ENCODE measurements around the gene PROZ. TPM values are rescaled to one million over a fixed set of nuclear protein-coding genes. Genes with fewer than 3 reads are reported as not detected.
A peak's percentile ranks its signal among the peaks of the same experiment; 100 is the strongest.

Gene PROZ
- total and polyA plus RNA-seq, 5 donors from 2014 or later = 0.15 TPM; not detected in 3

- Histone ChIP-seq H3K9me3 (ENCODE audit: control insufficient read depth in 2 of 2, low read length in 2 of 2) (no peaks in the 10 kb centered on the region), H3K36me3 (ENCODE audit: control insufficient read depth, insufficient read depth, low read length) (peaks cover 71% of the 10 kb centered on the region), H3K4me3 (ENCODE audit: low read depth, low read length) (no peak overlapping the region), H3K27ac (ENCODE audit: insufficient read depth, low read length, poor library complexity, severe bottlenecking) (no peak overlapping the region), H3K4me1 (ENCODE audit: control insufficient read depth, insufficient read depth, low read length, poor library complexity, severe bottlenecking) (peaks cover 8% of the 10 kb centered on the region), H3K27me3 (ENCODE audit: control insufficient read depth, insufficient read depth, low read length) (no peaks in the 10 kb centered on the region)
- H3K9me3 Mint-ChIP-seq = no peaks in the 10 kb centered on the region
- no peak overlapping the region for H3K27ac Mint-ChIP-seq
- no peak for ATAC-seq (ENCODE audit: low read depth in 2 of 2)
- DNase-seq = no peak
- H3K27me3 Mint-ChIP-seq = peaks cover 4% of the 10 kb centered on the region
- H3K4me3 Mint-ChIP-seq = no peak overlapping the region
- H3K4me1 Mint-ChIP-seq = peaks cover 10 to 24% (median 15%) of the 10 kb centered on the region in 4 donors
- H3K36me3 Mint-ChIP-seq = peaks cover 47% of the 10 kb centered on the region
These were observed 31.7 kb downstream of the PROZ start for GRCh38 chr13:113190181-113190580.

DNA sequence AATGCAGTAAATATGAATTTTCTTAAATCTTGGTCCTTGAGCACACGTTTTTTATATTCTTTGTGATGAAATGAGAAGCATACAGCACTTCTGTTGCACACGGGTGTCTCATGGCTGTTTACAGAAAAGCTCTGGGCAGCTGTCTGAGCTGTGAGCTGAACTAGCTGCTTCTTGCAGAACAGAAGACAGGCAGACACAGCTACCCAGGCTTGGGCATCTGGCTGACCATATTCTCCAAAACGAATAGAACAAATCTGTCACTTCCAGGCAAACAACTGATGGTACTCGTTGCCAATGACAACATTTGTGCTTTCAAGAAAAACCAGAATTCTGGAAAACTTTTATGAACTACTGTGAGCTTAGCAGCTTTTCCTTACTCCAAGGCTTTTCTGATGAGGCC is 33.8 kb downstream of the PROZ start:
- Mint-ChIP-seq H3K9me3 (no peaks in the 10 kb centered on the region), H3K4me3 (no peak overlapping the region), H3K27me3 (peaks cover 4% of the 10 kb centered on the region), H3K27ac (no peak overlapping the region), H3K36me3 (peaks cover 50% of the 10 kb centered on the region), H3K4me1 (peaks cover 0 to 15% (median 7%) of the 10 kb centered on the region in 4 donors)
- DNase-seq (no peak), ATAC-seq (ENCODE audit: low read depth in 2 of 2) (no peak)
- no peak overlapping the region for H3K27ac ChIP-seq (ENCODE audit: insufficient read depth, low read length, poor library complexity, severe bottlenecking)
- peaks cover 86% of the 10 kb centered on the region for H3K36me3 ChIP-seq (ENCODE audit: control insufficient read depth, insufficient read depth, low read length)
- H3K4me1 ChIP-seq (ENCODE audit: control insufficient read depth, insufficient read depth, low read length, poor library complexity, severe bottlenecking) = no peaks in the 10 kb centered on the region
- no peak overlapping the region for H3K4me3 ChIP-seq (ENCODE audit: low read depth, low read length)
- H3K9me3 ChIP-seq (ENCODE audit: control insufficient read depth in 2 of 2, low read length in 2 of 2) = no peaks in the 10 kb centered on the region
- no peaks in the 10 kb centered on the region for H3K27me3 ChIP-seq (ENCODE audit: control insufficient read depth, insufficient read depth, low read length)

DNA sequence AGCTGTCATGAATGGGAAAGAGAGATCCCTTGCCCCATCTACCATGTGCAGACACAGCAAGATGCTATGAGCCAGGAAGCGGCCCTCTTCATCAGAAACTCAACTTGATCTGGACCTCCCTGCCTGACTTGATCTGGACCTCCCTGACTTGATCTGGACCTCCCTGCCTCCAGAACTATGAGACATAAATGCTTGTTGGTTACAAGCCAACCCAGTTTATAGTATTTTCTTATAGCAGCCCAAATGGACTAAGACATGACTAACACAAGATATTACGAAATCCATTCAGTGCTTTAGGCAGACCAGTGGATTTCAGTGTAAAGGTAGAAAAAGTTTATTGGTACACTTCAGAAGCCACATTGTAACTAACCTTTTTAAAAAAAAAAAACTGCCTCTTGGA is 34.5 kb downstream of the PROZ start:
- Mint-ChIP-seq H3K4me1 (peaks cover 0 to 8% (median 3%) of the 10 kb centered on the region in 4 donors), H3K9me3 (no peaks in the 10 kb centered on the region), H3K27me3 (peaks cover 4% of the 10 kb centered on the region), H3K27ac (no peak overlapping the region), H3K36me3 (peaks cover 52% of the 10 kb centered on the region), H3K4me3 (no peak overlapping the region)
- Histone ChIP-seq H3K27ac (ENCODE audit: insufficient read depth, low read length, poor library complexity, severe bottlenecking) (no peak overlapping the region), H3K4me3 (ENCODE audit: low read depth, low read length) (no peak overlapping the region), H3K9me3 (ENCODE audit: control insufficient read depth in 2 of 2, low read length in 2 of 2) (no peaks in the 10 kb centered on the region), H3K36me3 (ENCODE audit: control insufficient read depth, insufficient read depth, low read length) (peaks cover 88% of the 10 kb centered on the region), H3K27me3 (ENCODE audit: control insufficient read depth, insufficient read depth, low read length) (no peaks in the 10 kb centered on the region), H3K4me1 (ENCODE audit: control insufficient read depth, insufficient read depth, low read length, poor library complexity, severe bottlenecking) (no peaks in the 10 kb centered on the region)
- no peak for DNase-seq
- no peak for ATAC-seq (ENCODE audit: low read depth in 2 of 2)

DNA sequence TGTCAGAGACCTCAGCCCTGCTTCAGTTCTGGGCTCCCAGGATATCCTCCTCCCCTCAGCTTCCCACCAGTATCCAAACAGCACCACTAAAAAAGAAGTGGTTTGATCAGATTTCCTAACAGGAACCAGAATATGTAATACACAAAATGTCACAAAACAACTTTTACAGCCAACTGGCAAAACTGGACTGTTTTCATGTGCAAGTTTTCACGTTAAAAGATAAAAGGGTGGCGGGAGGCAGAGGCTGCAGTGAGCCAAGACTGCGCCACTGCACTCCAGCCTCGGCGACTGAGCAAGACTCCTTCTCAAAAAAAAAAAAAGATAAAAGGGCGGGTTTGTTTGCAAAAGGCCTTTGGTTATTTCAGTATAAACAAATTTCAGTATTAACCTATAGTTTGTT is 36.9 kb downstream of the PROZ start:
- Histone ChIP-seq H3K9me3 (ENCODE audit: control insufficient read depth in 2 of 2, low read length in 2 of 2) (no peaks in the 10 kb centered on the region), H3K36me3 (ENCODE audit: control insufficient read depth, insufficient read depth, low read length) (peaks cover 94% of the 10 kb centered on the region), H3K27ac (ENCODE audit: insufficient read depth, low read length, poor library complexity, severe bottlenecking) (no peak overlapping the region), H3K4me1 (ENCODE audit: control insufficient read depth, insufficient read depth, low read length, poor library complexity, severe bottlenecking) (no peaks in the 10 kb centered on the region), H3K27me3 (ENCODE audit: control insufficient read depth, insufficient read depth, low read length) (no peaks in the 10 kb centered on the region), H3K4me3 (ENCODE audit: low read depth, low read length) (no peak overlapping the region)
- DNase-seq = no peak
- no peak overlapping the region for H3K4me3 Mint-ChIP-seq
- H3K9me3 Mint-ChIP-seq = no peaks in the 10 kb centered on the region
- ATAC-seq (ENCODE audit: low read depth in 2 of 2) = no peak
- H3K27ac Mint-ChIP-seq = peak overlapping the region in 2 of 3 donors; percentile 32 to 59
- peaks cover 4% of the 10 kb centered on the region for H3K27me3 Mint-ChIP-seq
- peaks cover 3 to 11% (median 5%) of the 10 kb centered on the region in 4 donors for H3K4me1 Mint-ChIP-seq
- H3K36me3 Mint-ChIP-seq = peaks cover 45% of the 10 kb centered on the region

DNA sequence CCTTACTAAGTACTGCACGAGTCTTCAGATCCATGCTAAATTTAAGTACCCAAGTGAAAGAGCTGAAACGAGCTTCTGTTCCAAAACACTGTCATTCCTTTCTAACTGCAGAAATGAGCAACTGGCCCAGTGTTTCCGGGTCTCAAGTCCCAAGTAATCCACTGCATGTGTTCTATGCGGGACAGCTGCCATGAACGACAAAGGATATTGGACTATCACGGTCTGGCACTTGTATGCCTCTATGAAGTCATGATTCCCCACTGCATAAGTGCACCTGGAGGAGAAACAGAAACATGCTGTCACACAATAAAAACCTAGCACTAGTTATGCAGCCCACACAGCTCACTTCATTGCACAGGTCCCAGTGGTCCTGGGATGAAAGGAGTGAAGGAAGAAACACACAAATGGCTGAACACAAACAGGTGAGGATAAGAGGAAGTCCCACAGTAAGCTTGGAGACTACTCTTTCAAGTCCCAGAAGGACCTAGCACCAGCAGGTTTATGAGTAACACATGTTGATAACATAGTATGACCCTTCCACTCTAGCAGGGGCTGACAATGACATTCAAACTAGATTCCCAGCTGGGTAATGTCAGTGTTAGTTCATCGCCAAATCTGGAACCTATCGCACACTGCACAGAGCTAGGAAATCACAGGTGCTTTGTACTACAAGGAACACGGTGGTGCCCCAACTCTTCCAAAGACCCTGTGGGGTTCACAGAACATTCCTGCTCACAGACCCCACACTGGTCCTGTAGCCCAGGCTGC is 38.7 kb downstream of the PROZ start:
- Histone ChIP-seq H3K9me3 (ENCODE audit: control insufficient read depth in 2 of 2, low read length in 2 of 2) (no peaks in the 10 kb centered on the region), H3K4me1 (ENCODE audit: control insufficient read depth, insufficient read depth, low read length, poor library complexity, severe bottlenecking) (no peaks in the 10 kb centered on the region), H3K27ac (ENCODE audit: insufficient read depth, low read length, poor library complexity, severe bottlenecking) (no peak overlapping the region), H3K4me3 (ENCODE audit: low read depth, low read length) (no peak overlapping the region), H3K27me3 (ENCODE audit: control insufficient read depth, insufficient read depth, low read length) (no peaks in the 10 kb centered on the region), H3K36me3 (ENCODE audit: control insufficient read depth, insufficient read depth, low read length) (peaks cover 81% of the 10 kb centered on the region)
- Mint-ChIP-seq H3K27ac (peak overlapping the region in 1 of 3 donors; percentile 26), H3K36me3 (peaks cover 47% of the 10 kb centered on the region), H3K27me3 (peaks cover 3% of the 10 kb centered on the region), H3K4me3 (no peak overlapping the region), H3K9me3 (no peaks in the 10 kb centered on the region), H3K4me1 (peaks cover 3 to 20% (median 11%) of the 10 kb centered on the region in 4 donors)
- no peak for DNase-seq
- no peak for ATAC-seq (ENCODE audit: low read depth in 2 of 2)

GRCh38 chr13:113201815-113202214 is 43.4 kb downstream of the PROZ start:
- H3K4me3 Mint-ChIP-seq = peak overlapping the region in 1 of 4 donors; percentile 67
- H3K4me1 ChIP-seq (ENCODE audit: control insufficient read depth, insufficient read depth, low read length, poor library complexity, severe bottlenecking) = peaks cover 21% of the 10 kb centered on the region
- no peak overlapping the region for H3K27ac ChIP-seq (ENCODE audit: insufficient read depth, low read length, poor library complexity, severe bottlenecking)
- ATAC-seq (ENCODE audit: low read depth in 2 of 2) (no peak), DNase-seq (no peak)
- peaks cover 28 to 56% (median 37%) of the 10 kb centered on the region in 4 donors for H3K4me1 Mint-ChIP-seq
- no peak overlapping the region for H3K4me3 ChIP-seq (ENCODE audit: low read depth, low read length)
- no peaks in the 10 kb centered on the region for H3K9me3 Mint-ChIP-seq
- peaks cover 43% of the 10 kb centered on the region for H3K36me3 Mint-ChIP-seq
- no peak overlapping the region for H3K27ac Mint-ChIP-seq
- no peaks in the 10 kb centered on the region for H3K27me3 ChIP-seq (ENCODE audit: control insufficient read depth, insufficient read depth, low read length)
- H3K36me3 ChIP-seq (ENCODE audit: control insufficient read depth, insufficient read depth, low read length) = peaks cover 49% of the 10 kb centered on the region
- H3K9me3 ChIP-seq (ENCODE audit: control insufficient read depth in 2 of 2, low read length in 2 of 2) = no peaks in the 10 kb centered on the region
- no peaks in the 10 kb centered on the region for H3K27me3 Mint-ChIP-seq

DNA sequence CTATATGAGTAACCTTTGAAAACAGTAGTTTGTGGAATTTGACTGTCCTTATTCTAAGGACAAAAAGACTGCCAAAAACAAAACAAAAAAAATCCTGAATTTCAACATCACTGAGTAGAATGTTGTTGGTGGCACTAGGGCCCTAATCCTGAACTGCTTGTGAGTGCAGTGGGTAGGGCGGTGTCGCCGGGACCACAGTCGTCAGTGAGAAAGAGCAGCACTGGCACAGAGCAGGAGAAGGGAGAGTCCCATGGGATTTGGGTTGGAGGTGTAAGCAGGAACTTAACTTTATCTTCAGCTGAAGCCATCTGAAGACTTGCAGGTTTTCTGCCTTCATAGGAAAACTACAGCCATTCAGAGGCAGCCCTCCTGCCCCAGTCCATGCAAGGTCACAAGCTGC is 44.5 kb downstream of the PROZ start:
- H3K4me1 Mint-ChIP-seq = peaks cover 38 to 67% (median 44%) of the 10 kb centered on the region in 4 donors
- H3K27ac Mint-ChIP-seq = no peak overlapping the region
- Histone ChIP-seq H3K27me3 (ENCODE audit: control insufficient read depth, insufficient read depth, low read length) (no peaks in the 10 kb centered on the region), H3K9me3 (ENCODE audit: control insufficient read depth in 2 of 2, low read length in 2 of 2) (no peaks in the 10 kb centered on the region), H3K4me3 (ENCODE audit: low read depth, low read length) (no peak overlapping the region), H3K36me3 (ENCODE audit: control insufficient read depth, insufficient read depth, low read length) (peaks cover 38% of the 10 kb centered on the region), H3K4me1 (ENCODE audit: control insufficient read depth, insufficient read depth, low read length, poor library complexity, severe bottlenecking) (peaks cover 32% of the 10 kb centered on the region), H3K27ac (ENCODE audit: insufficient read depth, low read length, poor library complexity, severe bottlenecking) (no peak overlapping the region)
- no peak for DNase-seq
- no peaks in the 10 kb centered on the region for H3K9me3 Mint-ChIP-seq
- no peak for ATAC-seq (ENCODE audit: low read depth in 2 of 2)
- no peaks in the 10 kb centered on the region for H3K27me3 Mint-ChIP-seq
- peaks cover 38% of the 10 kb centered on the region for H3K36me3 Mint-ChIP-seq
- peak overlapping the region in 2 of 4 donors; percentile 61 to 67 for H3K4me3 Mint-ChIP-seq
